ENCODE measurements around the gene MOB4. TPM values are rescaled to one million over a fixed set of nuclear protein-coding genes. Genes with fewer than 3 reads are reported as not detected.
A peak's percentile ranks its signal among the peaks of the same experiment; 100 is the strongest.

MOB4 gene
- total and polyA plus RNA-seq, 12 donors = 17.2 to 43.2 (median 30.5) TPM

GRCh38 chr2:197597166-197597565 lies 81.3 kb downstream of the MOB4 start:
- peak overlapping the region in 1 of 10 donors; percentile 21 for H3K27ac ChIP-seq
- no peak overlapping the region for H3K4me3 ChIP-seq
- no peaks in the 10 kb centered on the region for H3K27me3 ChIP-seq
- H3K9me3 ChIP-seq = no peaks in the 10 kb centered on the region
- peaks cover 0 to 4% (median 0%) of the 10 kb centered on the region in 9 donors for H3K4me1 ChIP-seq
- H3K36me3 ChIP-seq = peaks cover 0 to 22% (median 0%) of the 10 kb centered on the region in 9 donors
- intact Hi-C loops (cut with DNase I) = no loop called here
- DNase-seq (no peak), ATAC-seq (no peak)
- no peak for TF ChIP-seq CTCF (IDR thresholded peaks at IDR 0.05)
- WGBS, 2 donors = 81 to 82% methylated on average over 4 of the region's 4 CpGs

- no peak overlapping the region for H3K4me3 ChIP-seq
- H3K4me1 ChIP-seq = peaks cover 0 to 3% (median 0%) of the 10 kb centered on the region in 9 donors
- intact Hi-C loops (cut with DNase I) = no loop called here
- TF ChIP-seq CTCF (IDR thresholded peaks at IDR 0.05) = no peak
- no peak overlapping the region for H3K27ac ChIP-seq
- peaks cover 0 to 23% (median 0%) of the 10 kb centered on the region in 9 donors for H3K36me3 ChIP-seq
- ATAC-seq (no peak), DNase-seq (no peak)
- H3K27me3 ChIP-seq = no peaks in the 10 kb centered on the region
- 93 to 97% methylated on average over 5 of the region's 5 CpGs for WGBS, 2 donors
- H3K9me3 ChIP-seq = peaks cover 0 to 3% (median 0%) of the 10 kb centered on the region in 11 donors
These were observed 82.6 kb downstream of the MOB4 start for GRCh38 chr2:197598450-197598849.

- TF ChIP-seq CTCF (IDR thresholded peaks at IDR 0.05) = peak in 5 of 9 donors; percentile 18 to 32 (median 28)
- ATAC-seq = peak in 2 of 8 donors; percentile 40 to 81
- Histone ChIP-seq H3K27me3 (no peaks in the 10 kb centered on the region), H3K4me3 (no peak overlapping the region), H3K36me3 (peaks cover 0 to 21% (median 0%) of the 10 kb centered on the region in 9 donors), H3K27ac (no peak overlapping the region), H3K4me1 (peaks cover 0 to 3% (median 0%) of the 10 kb centered on the region in 9 donors), H3K9me3 (peaks cover 0 to 3% (median 0%) of the 10 kb centered on the region in 11 donors)
- no peak for DNase-seq
- intact Hi-C loops (cut with DNase I) = no loop called here
- 64 to 66% methylated on average over 11 of the region's 11 CpGs for WGBS, 2 donors
These were observed 83.6 kb downstream of the MOB4 start for GRCh38 chr2:197599285-197599965.

- 90 to 93% methylated on average over 5 of the region's 5 CpGs for WGBS, 2 donors
- no peak for TF ChIP-seq CTCF (IDR thresholded peaks at IDR 0.05)
- peaks cover 0 to 3% (median 0%) of the 10 kb centered on the region in 11 donors for H3K9me3 ChIP-seq
- ATAC-seq = no peak
- H3K4me3 ChIP-seq = no peak overlapping the region
- H3K27me3 ChIP-seq = no peaks in the 10 kb centered on the region
- peaks cover 0 to 12% (median 0%) of the 10 kb centered on the region in 9 donors for H3K36me3 ChIP-seq
- intact Hi-C loops (cut with DNase I) = no loop called here
- no peak for DNase-seq
- peaks cover 0 to 3% (median 0%) of the 10 kb centered on the region in 9 donors for H3K4me1 ChIP-seq
- no peak overlapping the region for H3K27ac ChIP-seq
These were observed 84.4 kb downstream of the MOB4 start for GRCh38 chr2:197600306-197600705.
